ENCODE data around the gene DOCK10.

DNA sequence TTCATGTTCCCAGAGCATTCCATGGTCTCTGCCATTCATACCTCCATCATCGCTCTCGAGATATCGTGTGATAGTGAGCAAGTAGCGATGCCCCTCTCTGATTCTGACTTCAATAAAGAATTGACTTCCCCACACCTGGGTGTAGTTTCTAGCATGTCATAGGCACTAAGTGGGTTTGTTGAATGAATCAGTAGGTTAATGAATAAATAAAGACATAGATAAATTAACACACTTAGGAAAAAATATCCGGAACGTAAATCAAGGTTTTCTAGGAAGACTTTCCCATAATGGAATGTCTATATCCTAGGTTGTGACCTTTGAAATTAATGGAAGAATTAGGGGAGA, 159.1 kb downstream of the DOCK10 start:
- TF ChIP-seq EP300 (IDR thresholded peaks at IDR 0.05; ENCODE audit: borderline replicate concordance): no peak
- no peak for TF ChIP-seq RAD21 (IDR thresholded peaks at IDR 0.05; ENCODE audit: low read depth)

Data from Ishikawa (cell line).